Adrenal gland (tissue), 12 donors: ENCODE measurements around the gene ZSCAN25. TPM values are rescaled to one million over a fixed set of nuclear protein-coding genes. Genes with fewer than 3 reads are reported as not detected.

Experiments
- DNase-seq, 7 donors: peaks; one replicate each; pipeline ENCODE4 v3.0.0-alpha.2; 2019 to 2020
- H3K27ac ChIP-seq, 5 donors: fragments of 200-600 bp; sonication (generic) in 4 of 5; 1 replicate in 3 of 5; 2 replicates in 2 of 5; pipeline versions ENCODE4 v1.5.1 to v1.8.0; 2016 to 2020; ENCODE audit warnings: mild to moderate bottlenecking in 1 of 5
- H3K27me3 ChIP-seq: fragments of 200-600 bp; 2 replicates; pipeline ENCODE4 v1.8.0; 2021
- H3K36me3 ChIP-seq, 2 donors: fragments of 200-600 bp; replicated peaks in 1 of 2; 1 replicate in 1 of 2; 2 replicates in 1 of 2; pipeline versions ENCODE4 v1.5.1 to v1.8.0; 2018 to 2022
- H3K4me1 ChIP-seq, 2 donors: fragments of 200-600 bp; replicated peaks in 1 of 2; 1 replicate in 1 of 2; 2 replicates in 1 of 2; pipeline versions ENCODE4 v1.5.1 to v1.8.0; 2018 to 2021
- H3K4me3 ChIP-seq, 4 donors: fragments of 200-600 bp; sonication (generic) in 3 of 4; one replicate each; pipeline ENCODE4 v1.5.1; 2016 to 2018
- H3K9me3 ChIP-seq, 3 donors: fragments of 200-600 bp; sonication (generic) in 1 of 3; replicated peaks in 1 of 3; 1 replicate in 2 of 3; 2 replicates in 1 of 3; pipeline versions ENCODE4 v1.5.1 to v1.8.0; 2016 to 2021
- POLR2A ChIP-seq, 2 donors: fragments of 450-650 bp; IDR thresholded peaks; one replicate each; pipeline ENCODE4 v1.6.1; 2017; ENCODE audit warnings: antibody characterized with exemption in 2 of 2, mild to moderate bottlenecking in 2 of 2, moderate library complexity in 1 of 2
- WGBS, 4 donors: extraction: QIAGEN DNeasy Blood & Tissue Kit in 2 of 4; methylation state at CpG; one replicate each; pipeline versions ENCODE4 v1.1.5 to v1.1.7; 2013 to 2017; 5-methylcytosine and 5-hydroxymethylcytosine counted together
- intact Hi-C, 2 donors: fragments of 100-400 bp; cut with DNase I; formaldehyde crosslinking; loops; one replicate each; pipeline versions ENCODE4 v1.14.1 to v1.15.0; 2022 to 2023
- polyA plus RNA-seq, 3 donors: library from polyadenylated mRNA; stranded (reverse); fragments of 200-250 nt in 2 of 3; fragments of 350-450 nt in 1 of 3; fragmentation: Illumina TruSeq in 1 of 3; extraction: RNeasy Lipid Tissue Mini Kit (QIAGEN cat#74804) in 1 of 3; gene quantifications; one replicate each; pipeline ENCODE4 v1.2.3, GENCODE V29; 2013 to 2014
- total RNA-seq, 9 donors: library from RNA; depleted of rRNA in 4 of 9; stranded (reverse); fragments of >200 nt in 4 of 9; fragments of 120-200 nt in 1 of 9; fragmentation: NEBNext Ultra II Directional in 1 of 9; extraction: Animal tissue kit (Norgen Biotek cat#: 25700) in 1 of 9; gene quantifications; one replicate each; pipeline versions ENCODE4 v1.1.0 to v1.2.4, GENCODE V29; 2013 to 2023
- TF ChIP-seq, protein P1 (sequence below), 6 experiments: fragments of 450-650 bp in 4 of 6; fragments of 200-600 bp in 2 of 6; sonication (generic) in 1 of 6; IDR thresholded peaks; 1 replicate in 5 of 6; 2 replicates in 1 of 6; pipeline versions ENCODE4 v1.5.1 to v1.8.0; 2016 to 2021; ENCODE audit warnings: antibody characterized with exemption in 6 of 6, mild to moderate bottlenecking in 2 of 6, moderate library complexity in 1 of 6
- donor health status: healthy with polysubstance abuse.
- donor health status: Bipolar disorder and iron deficiency.
- donor health status: DM: yes; HTN: yes; CAD: no.
- donor health status: DM: no; HTN: no; CAD: no.
- donor health status: DM: no; HTN: no; CAD: no.
- donor health status: DM: yes; HTN: yes; CAD: no.

The ZSCAN25 gene
- total and polyA plus RNA-seq, 12 donors: 5.4 to 18.4 (median 13.8) TPM

GRCh38 chr7:99665312-99666012, 48.7 kb downstream of the ZSCAN25 start:
- Histone ChIP-seq H3K27me3 (no peaks in the 10 kb centered on the region), H3K4me3 (no peak overlapping the region), H3K36me3 (peaks cover 0 to 13% of the 10 kb centered on the region in 2 donors), H3K9me3 (no peaks in the 10 kb centered on the region), H3K4me1 (no peaks in the 10 kb centered on the region), H3K27ac (no peak overlapping the region)
- no peak for DNase-seq
- intact Hi-C loops: no loop called here
- WGBS, 4 donors: 83 to 99% (median 96%) methylated on average over 3 of the region's 3 CpGs
- TF ChIP-seq, protein P1, sequence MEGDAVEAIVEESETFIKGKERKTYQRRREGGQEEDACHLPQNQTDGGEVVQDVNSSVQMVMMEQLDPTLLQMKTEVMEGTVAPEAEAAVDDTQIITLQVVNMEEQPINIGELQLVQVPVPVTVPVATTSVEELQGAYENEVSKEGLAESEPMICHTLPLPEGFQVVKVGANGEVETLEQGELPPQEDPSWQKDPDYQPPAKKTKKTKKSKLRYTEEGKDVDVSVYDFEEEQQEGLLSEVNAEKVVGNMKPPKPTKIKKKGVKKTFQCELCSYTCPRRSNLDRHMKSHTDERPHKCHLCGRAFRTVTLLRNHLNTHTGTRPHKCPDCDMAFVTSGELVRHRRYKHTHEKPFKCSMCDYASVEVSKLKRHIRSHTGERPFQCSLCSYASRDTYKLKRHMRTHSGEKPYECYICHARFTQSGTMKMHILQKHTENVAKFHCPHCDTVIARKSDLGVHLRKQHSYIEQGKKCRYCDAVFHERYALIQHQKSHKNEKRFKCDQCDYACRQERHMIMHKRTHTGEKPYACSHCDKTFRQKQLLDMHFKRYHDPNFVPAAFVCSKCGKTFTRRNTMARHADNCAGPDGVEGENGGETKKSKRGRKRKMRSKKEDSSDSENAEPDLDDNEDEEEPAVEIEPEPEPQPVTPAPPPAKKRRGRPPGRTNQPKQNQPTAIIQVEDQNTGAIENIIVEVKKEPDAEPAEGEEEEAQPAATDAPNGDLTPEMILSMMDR (IDR thresholded peaks at IDR 0.05): no peak
- TF ChIP-seq POLR2A (IDR thresholded peaks at IDR 0.05): no peak

DNA sequence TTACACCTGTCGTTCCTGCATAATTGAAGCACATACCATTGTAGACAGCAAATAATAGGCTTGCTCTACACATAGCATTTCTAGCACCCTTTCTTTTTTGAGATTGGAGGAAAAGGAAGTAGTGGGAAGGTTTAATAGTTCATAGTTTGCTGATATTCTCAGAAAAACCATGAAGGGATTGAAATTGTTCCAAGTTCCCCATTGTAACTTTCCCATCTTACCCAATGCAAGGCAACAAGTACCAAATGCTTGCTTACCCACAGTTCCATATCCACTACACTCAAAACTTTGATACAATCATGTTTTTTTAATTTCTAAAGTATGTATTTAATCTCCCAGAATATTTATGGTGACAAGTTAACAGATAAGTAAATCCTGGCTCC, 49.3 kb downstream of the ZSCAN25 start:
- Histone ChIP-seq H3K27ac (no peak overlapping the region), H3K36me3 (peaks cover 0 to 12% of the 10 kb centered on the region in 2 donors), H3K27me3 (no peaks in the 10 kb centered on the region), H3K9me3 (no peaks in the 10 kb centered on the region), H3K4me1 (no peaks in the 10 kb centered on the region), H3K4me3 (no peak overlapping the region)
- intact Hi-C loops: no loop called here
- TF ChIP-seq, protein P1 (IDR thresholded peaks at IDR 0.05): no peak
- no peak for TF ChIP-seq POLR2A (IDR thresholded peaks at IDR 0.05)
- DNase-seq: no peak
- WGBS, 4 donors: 82 to 97% (median 87%) methylated on average over 1 of the region's 1 CpG

DNA sequence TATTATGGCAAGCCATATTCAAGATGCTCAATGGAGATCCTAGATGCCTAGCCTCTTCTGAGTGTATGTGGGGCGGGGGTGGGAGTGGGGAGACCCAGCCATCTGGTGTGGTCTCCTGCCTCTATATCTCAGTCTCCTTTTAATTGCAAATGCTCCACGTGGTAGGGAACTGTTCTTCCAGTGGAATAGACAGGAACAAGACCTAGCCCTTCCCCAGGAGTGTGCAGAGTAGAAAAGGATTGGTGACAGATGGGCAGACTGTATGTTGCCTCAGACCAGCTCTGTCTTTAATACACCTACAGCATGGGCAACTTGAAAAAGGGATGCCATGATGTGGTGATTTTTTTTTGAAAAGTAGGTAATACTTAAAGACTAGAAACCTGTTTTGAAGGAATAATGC, 50.4 kb downstream of the ZSCAN25 start:
- intact Hi-C loops: no loop called here
- 77 to 80% (median 79%) methylated on average over 2 of the region's 2 CpGs for WGBS, 4 donors
- TF ChIP-seq POLR2A (IDR thresholded peaks at IDR 0.05): no peak
- TF ChIP-seq, protein P1 (IDR thresholded peaks at IDR 0.05): no peak

DNA sequence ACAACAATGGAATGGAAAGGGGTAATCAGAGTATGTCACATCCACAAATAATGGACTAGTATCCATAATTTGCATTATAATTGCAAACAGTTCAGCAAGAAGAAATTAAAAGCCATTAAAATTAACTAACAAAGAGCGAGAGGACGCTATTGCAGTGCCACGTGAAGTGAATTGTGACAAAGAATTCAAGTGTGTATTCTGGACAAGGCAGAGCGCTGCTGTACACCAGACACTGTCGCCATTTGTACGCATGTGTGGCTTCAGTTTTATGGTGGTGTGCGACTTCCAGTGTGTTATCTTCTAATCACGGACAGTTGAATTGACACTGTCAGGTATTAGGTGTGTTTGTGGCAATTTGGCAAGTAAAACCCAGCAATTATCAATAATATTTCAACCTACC, 51.8 kb downstream of the ZSCAN25 start:
- Histone ChIP-seq H3K4me3 (no peak overlapping the region), H3K36me3 (peaks cover 0 to 24% of the 10 kb centered on the region in 2 donors), H3K27me3 (no peaks in the 10 kb centered on the region), H3K27ac (no peak overlapping the region), H3K4me1 (no peaks in the 10 kb centered on the region), H3K9me3 (no peaks in the 10 kb centered on the region)
- DNase-seq: no peak
- intact Hi-C loops: no loop called here
- TF ChIP-seq, protein P1 (IDR thresholded peaks at IDR 0.05): no peak
- TF ChIP-seq POLR2A (IDR thresholded peaks at IDR 0.05): no peak
- 88 to 98% (median 97%) methylated on average over 8 of the region's 8 CpGs for WGBS, 4 donors

More for the DNA sequence above, 50.4 kb downstream of the ZSCAN25 start:
- Histone ChIP-seq H3K27me3 (no peaks in the 10 kb centered on the region), H3K9me3 (no peaks in the 10 kb centered on the region), H3K4me3 (no peak overlapping the region), H3K36me3 (peaks cover 0 to 17% of the 10 kb centered on the region in 2 donors), H3K4me1 (no peaks in the 10 kb centered on the region), H3K27ac (no peak overlapping the region)
- no peak for DNase-seq
